AG09309 (cell line): ENCODE results near the gene NRG3.

Experiments
- DNase-seq: peaks from one replicate; pipeline ENCODE4 v3.0.0-alpha.2; 2010; ENCODE audit warnings: low read depth
- H3K4me3 ChIP-seq: 2 replicates; pipeline ENCODE4 v1.5.1; 2011; ENCODE audit warnings: mild to moderate bottlenecking, low read depth, low read length, moderate library complexity; ENCODE audit not compliant: control insufficient read depth
- TF ChIP-seq, protein P1 (sequence below): IDR thresholded peaks from 2 replicates; pipeline ENCODE4 v1.5.1; 2011; ENCODE audit warnings: mild to moderate bottlenecking, low read depth, low read length, inconsistent platforms; ENCODE audit not compliant: insufficient read depth, control insufficient read depth; ENCODE audit errors: missing control alignments

The NRG3 gene

GRCh38 chr10:82932451-82932850 lies 1057.5 kb downstream of the NRG3 start:
- no peak for DNase-seq
- TF ChIP-seq, protein P1, sequence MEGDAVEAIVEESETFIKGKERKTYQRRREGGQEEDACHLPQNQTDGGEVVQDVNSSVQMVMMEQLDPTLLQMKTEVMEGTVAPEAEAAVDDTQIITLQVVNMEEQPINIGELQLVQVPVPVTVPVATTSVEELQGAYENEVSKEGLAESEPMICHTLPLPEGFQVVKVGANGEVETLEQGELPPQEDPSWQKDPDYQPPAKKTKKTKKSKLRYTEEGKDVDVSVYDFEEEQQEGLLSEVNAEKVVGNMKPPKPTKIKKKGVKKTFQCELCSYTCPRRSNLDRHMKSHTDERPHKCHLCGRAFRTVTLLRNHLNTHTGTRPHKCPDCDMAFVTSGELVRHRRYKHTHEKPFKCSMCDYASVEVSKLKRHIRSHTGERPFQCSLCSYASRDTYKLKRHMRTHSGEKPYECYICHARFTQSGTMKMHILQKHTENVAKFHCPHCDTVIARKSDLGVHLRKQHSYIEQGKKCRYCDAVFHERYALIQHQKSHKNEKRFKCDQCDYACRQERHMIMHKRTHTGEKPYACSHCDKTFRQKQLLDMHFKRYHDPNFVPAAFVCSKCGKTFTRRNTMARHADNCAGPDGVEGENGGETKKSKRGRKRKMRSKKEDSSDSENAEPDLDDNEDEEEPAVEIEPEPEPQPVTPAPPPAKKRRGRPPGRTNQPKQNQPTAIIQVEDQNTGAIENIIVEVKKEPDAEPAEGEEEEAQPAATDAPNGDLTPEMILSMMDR, result no peak
- H3K4me3 ChIP-seq, result no peak overlapping the region

GRCh38 chr10:82934429-82934828 lies 1059.4 kb downstream of the NRG3 start:
- TF ChIP-seq, protein P1, result peak; percentile 19
- DNase-seq, result no peak
- no peak overlapping the region for H3K4me3 ChIP-seq

DNA sequence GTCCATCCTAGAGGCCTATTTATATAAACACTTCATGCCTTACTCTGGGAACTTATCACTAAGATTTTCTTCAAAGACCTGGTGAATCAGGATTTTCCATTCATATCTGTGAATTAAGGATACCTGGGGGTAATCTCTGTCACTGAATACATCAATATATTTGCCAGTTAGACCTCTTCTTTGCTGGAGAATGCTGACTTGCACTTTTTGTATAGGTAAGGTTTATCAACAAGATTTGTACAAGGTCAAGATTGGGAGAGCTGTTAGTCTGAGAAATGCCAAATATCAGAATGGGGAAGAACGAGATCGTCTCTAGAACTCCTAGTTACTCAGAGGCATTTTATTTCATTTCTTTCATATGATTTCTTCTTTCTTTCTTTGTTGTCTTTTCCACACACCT lies 1060.0 kb downstream of the NRG3 start:
- TF ChIP-seq, protein P1, result no peak
- DNase-seq, result no peak
- no peak overlapping the region for H3K4me3 ChIP-seq

- no peak for DNase-seq
- TF ChIP-seq, protein P1, result no peak
- no peak overlapping the region for H3K4me3 ChIP-seq
Observed at GRCh38 chr10:82938331-82938730, 1063.3 kb downstream of the NRG3 start.

DNA sequence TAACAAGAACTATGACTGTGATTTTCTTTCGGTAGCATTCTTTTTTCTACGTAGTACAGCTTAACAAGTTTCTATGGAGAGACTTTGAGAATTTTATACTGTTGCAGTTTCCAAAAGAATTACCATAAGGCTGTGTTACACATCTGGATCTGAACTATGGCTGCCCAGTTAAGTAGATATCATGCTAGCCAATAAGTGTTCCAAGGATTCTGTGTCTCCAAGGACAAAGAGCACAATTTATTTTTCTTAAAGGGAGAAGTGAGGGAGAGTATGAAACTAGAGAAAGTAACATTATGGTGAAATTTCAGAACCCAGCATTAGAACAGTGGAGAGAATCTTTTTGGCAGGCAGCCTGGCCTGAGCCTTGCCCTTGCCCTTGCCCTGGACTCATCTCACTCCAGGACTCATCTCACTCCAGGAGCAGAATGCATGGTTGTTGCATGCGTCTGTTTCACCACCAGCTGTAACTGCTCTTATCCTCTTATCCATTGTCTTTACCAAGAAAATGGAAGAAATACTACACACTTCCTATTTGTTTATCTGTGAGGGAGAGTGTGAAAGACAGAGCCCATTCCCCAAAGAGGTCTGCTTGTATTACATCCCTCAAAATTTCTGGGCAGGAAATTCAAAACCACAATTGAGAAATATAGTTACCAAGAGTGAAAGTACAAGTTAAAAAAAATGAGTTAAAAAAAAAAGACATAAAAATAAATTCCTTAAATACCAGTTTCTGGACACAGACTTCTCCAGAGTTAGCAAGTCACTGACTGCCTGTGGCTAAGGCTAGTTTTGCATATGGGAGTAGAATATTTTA lies 1067.5 kb downstream of the NRG3 start:
- TF ChIP-seq, protein P1, result no peak
- DNase-seq, result peak; percentile 33
- H3K4me3 ChIP-seq, result no peak overlapping the region

GRCh38 chr10:82943142-82943541 lies 1068.1 kb downstream of the NRG3 start:
- TF ChIP-seq, protein P1, result no peak
- no peak overlapping the region for H3K4me3 ChIP-seq
- no peak for DNase-seq
